ENCODE results near the gene C16orf92. TPM values are rescaled to one million over a fixed set of nuclear protein-coding genes. Genes with fewer than 3 reads are reported as not detected.

C16orf92 gene
- total RNA-seq, 1 donor from 2014 or later = not detected

DNA sequence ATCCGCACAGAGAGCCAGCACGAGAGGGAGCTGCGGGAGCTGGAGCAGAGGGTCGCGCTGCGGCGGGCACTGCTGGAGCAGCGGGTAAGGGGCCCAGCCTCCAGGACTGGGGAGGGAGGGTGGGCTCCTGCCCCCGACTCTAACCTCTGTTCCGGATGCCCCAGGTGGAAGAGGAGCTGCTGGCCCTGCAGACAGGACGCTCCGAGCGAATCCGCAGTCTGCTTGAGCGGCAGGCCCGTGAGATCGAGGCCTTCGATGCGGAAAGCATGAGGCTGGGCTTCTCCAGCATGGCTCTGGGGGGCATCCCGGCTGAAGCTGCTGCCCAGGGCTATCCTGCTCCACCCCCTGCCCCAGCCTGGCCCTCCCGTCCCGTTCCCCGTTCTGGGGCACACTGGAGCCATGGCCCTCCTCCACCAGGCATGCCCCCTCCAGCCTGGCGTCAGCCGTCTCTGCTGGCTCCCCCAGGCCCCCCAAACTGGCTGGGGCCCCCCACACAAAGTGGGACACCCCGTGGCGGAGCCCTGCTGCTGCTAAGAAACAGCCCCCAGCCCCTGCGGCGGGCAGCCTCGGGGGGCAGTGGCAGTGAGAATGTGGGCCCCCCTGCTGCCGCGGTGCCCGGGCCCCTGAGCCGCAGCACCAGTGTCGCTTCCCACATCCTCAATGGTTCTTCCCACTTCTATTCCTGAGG, 32.0 kb upstream of the C16orf92 start:
- Histone ChIP-seq H3K9me3 (ENCODE audit: insufficient read depth, low read depth, low read length) (no peaks in the 10 kb centered on the region), H4K20me1 (ENCODE audit: insufficient read depth, low read length) (peaks cover 27% of the 10 kb centered on the region), H3K79me2 (ENCODE audit: insufficient read depth, low read length) (no peaks in the 10 kb centered on the region), H3K4me1 (ENCODE audit: insufficient read depth, low read length) (peaks cover 12% of the 10 kb centered on the region), H3K36me3 (ENCODE audit: insufficient read depth, low read length) (peaks cover 22% of the 10 kb centered on the region), H3K27me3 (ENCODE audit: insufficient read depth, low read length) (no peaks in the 10 kb centered on the region), H3K9ac (ENCODE audit: low read length) (no peak overlapping the region), H3K27ac (ENCODE audit: low read depth, low read length) (no peak overlapping the region), H3K4me3 (ENCODE audit: insufficient read depth, low read depth, low read length) (no peak overlapping the region), H2AFZ (ENCODE audit: low read depth, low read length) (no peak overlapping the region), H3K4me2 (ENCODE audit: low read length) (no peak overlapping the region)
- FAIRE-seq (no peak), DNase-seq (ENCODE audit: low read depth) (no peak)
- no peaks in the 10 kb centered on the region for H3K9me3 Mint-ChIP-seq (ENCODE audit: unreplicated experiment)
- TF ChIP-seq, protein P1, sequence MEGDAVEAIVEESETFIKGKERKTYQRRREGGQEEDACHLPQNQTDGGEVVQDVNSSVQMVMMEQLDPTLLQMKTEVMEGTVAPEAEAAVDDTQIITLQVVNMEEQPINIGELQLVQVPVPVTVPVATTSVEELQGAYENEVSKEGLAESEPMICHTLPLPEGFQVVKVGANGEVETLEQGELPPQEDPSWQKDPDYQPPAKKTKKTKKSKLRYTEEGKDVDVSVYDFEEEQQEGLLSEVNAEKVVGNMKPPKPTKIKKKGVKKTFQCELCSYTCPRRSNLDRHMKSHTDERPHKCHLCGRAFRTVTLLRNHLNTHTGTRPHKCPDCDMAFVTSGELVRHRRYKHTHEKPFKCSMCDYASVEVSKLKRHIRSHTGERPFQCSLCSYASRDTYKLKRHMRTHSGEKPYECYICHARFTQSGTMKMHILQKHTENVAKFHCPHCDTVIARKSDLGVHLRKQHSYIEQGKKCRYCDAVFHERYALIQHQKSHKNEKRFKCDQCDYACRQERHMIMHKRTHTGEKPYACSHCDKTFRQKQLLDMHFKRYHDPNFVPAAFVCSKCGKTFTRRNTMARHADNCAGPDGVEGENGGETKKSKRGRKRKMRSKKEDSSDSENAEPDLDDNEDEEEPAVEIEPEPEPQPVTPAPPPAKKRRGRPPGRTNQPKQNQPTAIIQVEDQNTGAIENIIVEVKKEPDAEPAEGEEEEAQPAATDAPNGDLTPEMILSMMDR (IDR thresholded peaks at IDR 0.05; ENCODE audit: insufficient read depth, low read depth, low read length) = no peak
- no peak for TF ChIP-seq EZH2 (IDR thresholded peaks at IDR 0.05; ENCODE audit: insufficient read depth, low read length)
- H3K36me3 Mint-ChIP-seq (ENCODE audit: low read depth, unreplicated experiment) = peaks cover 17% of the 10 kb centered on the region
- no peak overlapping the region for H3K4me3 Mint-ChIP-seq (ENCODE audit: unreplicated experiment)
- H3K27ac Mint-ChIP-seq (ENCODE audit: unreplicated experiment) = no peak overlapping the region
- H3K4me1 Mint-ChIP-seq (ENCODE audit: low read depth, unreplicated experiment) = peaks cover 4% of the 10 kb centered on the region
- no peaks in the 10 kb centered on the region for H3K27me3 Mint-ChIP-seq (ENCODE audit: low read depth, unreplicated experiment)

DNA sequence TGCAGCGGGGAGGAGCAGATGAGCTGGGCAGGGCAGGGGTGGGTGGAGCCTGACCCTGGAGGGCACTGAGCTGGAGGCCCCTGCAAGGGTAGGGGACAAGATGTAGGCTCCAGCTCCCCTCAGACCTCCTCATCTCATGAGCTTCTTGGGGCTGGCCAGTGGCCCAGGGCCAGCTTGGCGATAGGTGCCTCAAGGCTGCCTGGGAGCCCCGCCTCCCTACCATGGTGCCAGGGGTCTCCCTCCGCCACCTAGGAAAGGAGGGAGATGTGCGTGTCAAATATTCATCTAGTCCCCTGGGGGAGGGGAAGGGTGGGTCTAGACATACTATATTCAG, 31.5 kb upstream of the C16orf92 start:
- DNase-seq (ENCODE audit: low read depth) = no peak
- Histone ChIP-seq H3K79me2 (ENCODE audit: insufficient read depth, low read length) (peaks cover 5% of the 10 kb centered on the region), H3K4me1 (ENCODE audit: insufficient read depth, low read length) (peaks cover 12% of the 10 kb centered on the region), H3K9me3 (ENCODE audit: insufficient read depth, low read depth, low read length) (no peaks in the 10 kb centered on the region), H2AFZ (ENCODE audit: low read depth, low read length) (no peak overlapping the region), H3K36me3 (ENCODE audit: insufficient read depth, low read length) (peaks cover 21% of the 10 kb centered on the region), H3K27me3 (ENCODE audit: insufficient read depth, low read length) (no peaks in the 10 kb centered on the region), H3K4me2 (ENCODE audit: low read length) (no peak overlapping the region), H3K27ac (ENCODE audit: low read depth, low read length) (no peak overlapping the region), H4K20me1 (ENCODE audit: insufficient read depth, low read length) (peaks cover 27% of the 10 kb centered on the region), H3K9ac (ENCODE audit: low read length) (no peak overlapping the region), H3K4me3 (ENCODE audit: insufficient read depth, low read depth, low read length) (no peak overlapping the region)
- H3K4me1 Mint-ChIP-seq (ENCODE audit: low read depth, unreplicated experiment) = peaks cover 4% of the 10 kb centered on the region
- H3K27me3 Mint-ChIP-seq (ENCODE audit: low read depth, unreplicated experiment) = no peaks in the 10 kb centered on the region
- H3K36me3 Mint-ChIP-seq (ENCODE audit: low read depth, unreplicated experiment) = peaks cover 17% of the 10 kb centered on the region
- TF ChIP-seq EZH2 (IDR thresholded peaks at IDR 0.05; ENCODE audit: insufficient read depth, low read length) = no peak
- TF ChIP-seq, protein P1 (IDR thresholded peaks at IDR 0.05; ENCODE audit: insufficient read depth, low read depth, low read length) = no peak
- no peaks in the 10 kb centered on the region for H3K9me3 Mint-ChIP-seq (ENCODE audit: unreplicated experiment)
- FAIRE-seq = no peak
- no peak overlapping the region for H3K4me3 Mint-ChIP-seq (ENCODE audit: unreplicated experiment)
- no peak overlapping the region for H3K27ac Mint-ChIP-seq (ENCODE audit: unreplicated experiment)

DNA sequence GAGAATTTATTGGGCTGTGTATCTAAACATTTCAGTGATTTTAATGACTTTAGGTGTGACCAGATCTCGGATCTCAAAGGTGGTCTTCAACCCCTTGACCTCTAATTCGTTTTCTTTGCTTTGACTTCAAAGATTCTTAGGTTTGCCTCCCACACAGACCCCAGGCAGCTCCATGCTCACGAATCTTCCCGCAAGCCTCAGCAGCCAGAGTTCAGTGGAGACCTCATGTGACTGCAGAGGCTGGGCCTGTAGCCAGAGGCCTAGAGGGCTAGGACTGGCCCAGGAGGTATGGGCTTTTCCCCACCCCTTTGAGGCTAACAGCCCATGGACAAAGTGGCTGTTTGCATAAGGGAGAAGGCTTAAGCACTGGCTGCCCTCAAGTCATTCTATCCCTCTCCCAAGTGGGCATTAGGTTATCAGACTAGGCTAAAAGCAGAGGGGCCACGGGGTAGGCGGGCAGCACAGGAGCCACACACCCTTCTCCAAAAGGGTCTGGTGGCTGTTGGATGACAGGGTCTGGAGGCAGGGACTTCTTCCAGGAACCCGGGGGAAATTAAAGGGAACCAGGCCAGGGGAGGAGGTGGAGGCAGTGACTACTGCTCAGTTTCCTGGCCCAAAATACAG, 30.5 kb upstream of the C16orf92 start:
- no peak overlapping the region for H3K9ac ChIP-seq (ENCODE audit: low read length)
- H3K4me3 ChIP-seq (ENCODE audit: insufficient read depth, low read depth, low read length) = no peak overlapping the region
- H3K9me3 Mint-ChIP-seq (ENCODE audit: unreplicated experiment) = no peaks in the 10 kb centered on the region
- FAIRE-seq (no peak), DNase-seq (ENCODE audit: low read depth) (no peak)
- H3K9me3 ChIP-seq (ENCODE audit: insufficient read depth, low read depth, low read length) = no peaks in the 10 kb centered on the region
- peaks cover 17% of the 10 kb centered on the region for H3K36me3 Mint-ChIP-seq (ENCODE audit: low read depth, unreplicated experiment)
- H3K36me3 ChIP-seq (ENCODE audit: insufficient read depth, low read length) = peaks cover 21% of the 10 kb centered on the region
- peaks cover 12% of the 10 kb centered on the region for H3K4me1 ChIP-seq (ENCODE audit: insufficient read depth, low read length)
- H3K27ac ChIP-seq (ENCODE audit: low read depth, low read length) = no peak overlapping the region
- H3K27me3 ChIP-seq (ENCODE audit: insufficient read depth, low read length) = no peaks in the 10 kb centered on the region
- peaks cover 8% of the 10 kb centered on the region for H3K4me1 Mint-ChIP-seq (ENCODE audit: low read depth, unreplicated experiment)
- peaks cover 11% of the 10 kb centered on the region for H3K79me2 ChIP-seq (ENCODE audit: insufficient read depth, low read length)
- no peak overlapping the region for H3K4me2 ChIP-seq (ENCODE audit: low read length)
- H2AFZ ChIP-seq (ENCODE audit: low read depth, low read length) = no peak overlapping the region
- peak overlapping the region; percentile 45 for H3K4me3 Mint-ChIP-seq (ENCODE audit: unreplicated experiment)
- H3K27ac Mint-ChIP-seq (ENCODE audit: unreplicated experiment) = peak overlapping the region; percentile 80
- H4K20me1 ChIP-seq (ENCODE audit: insufficient read depth, low read length) = peaks cover 27% of the 10 kb centered on the region
- no peaks in the 10 kb centered on the region for H3K27me3 Mint-ChIP-seq (ENCODE audit: low read depth, unreplicated experiment)
- TF ChIP-seq, protein P1 (IDR thresholded peaks at IDR 0.05; ENCODE audit: insufficient read depth, low read depth, low read length) = no peak
- TF ChIP-seq EZH2 (IDR thresholded peaks at IDR 0.05; ENCODE audit: insufficient read depth, low read length) = no peak
